Gastroesophageal sphincter (tissue), 4 donors: ENCODE data around the gene ZNF804A. TPM values are rescaled to one million over a fixed set of nuclear protein-coding genes. Genes with fewer than 3 reads are reported as not detected.

Source experiments
- ATAC-seq: fragments of 150-250 bp; one replicate; pipeline ENCODE4 v1.9.1; 2016; ENCODE audit warnings: mild to moderate bottlenecking, moderate library complexity
- H3K27ac ChIP-seq, 4 donors: fragments of 200-600 bp; sonication (generic) in 3 of 4; 1 replicate in 3 of 4; 2 replicates in 1 of 4; pipeline ENCODE4 v1.5.1; 2016 to 2019
- H3K27me3 ChIP-seq: fragments of 200-600 bp; sonication (generic); one replicate; pipeline ENCODE4 v1.5.1; 2019
- H3K36me3 ChIP-seq, 2 donors: fragments of 200-600 bp; sonication (generic); one replicate each; pipeline ENCODE4 v1.5.1; 2019; ENCODE audit warnings: control low read depth in 1 of 2
- H3K4me1 ChIP-seq, 3 donors: fragments of 200-600 bp; sonication (generic); 1 replicate in 2 of 3; 2 replicates in 1 of 3; pipeline ENCODE4 v1.5.1; 2016 to 2019; ENCODE audit warnings: control low read depth in 2 of 3
- H3K4me3 ChIP-seq, 2 donors: fragments of 200-600 bp; sonication (generic); one replicate each; pipeline ENCODE4 v1.5.1; 2019; ENCODE audit warnings: mild to moderate bottlenecking in 1 of 2, moderate library complexity in 1 of 2
- H3K9me3 ChIP-seq, 3 donors: fragments of 200-600 bp; sonication (generic); one replicate each; pipeline ENCODE4 v1.5.1; 2017 to 2019; ENCODE audit warnings: control low read depth in 2 of 3
- EP300 ChIP-seq: sonication (generic); formaldehyde crosslinking; IDR thresholded peaks from one replicate; pipeline ENCODE4 v1.6.1; 2017; ENCODE audit warnings: antibody characterized with exemption, mild to moderate bottlenecking
- POLR2A ChIP-seq, 2 donors: fragments of 450-650 bp; IDR thresholded peaks; one replicate each; pipeline ENCODE4 v1.6.1; 2017; ENCODE audit warnings: antibody characterized with exemption in 2 of 2, mild to moderate bottlenecking in 2 of 2, moderate library complexity in 1 of 2
- POLR2AphosphoS5 ChIP-seq: sonication (generic); formaldehyde crosslinking; IDR thresholded peaks from one replicate; pipeline ENCODE4 v1.6.1; 2017; ENCODE audit warnings: antibody characterized with exemption
- WGBS, 2 donors: methylation state at CpG; one replicate each; pipeline ENCODE4 v1.1.5; 2018; ENCODE audit warnings: low coverage in 1 of 2; 5-methylcytosine and 5-hydroxymethylcytosine counted together
- total RNA-seq, 4 donors: library from RNA; depleted of rRNA; stranded (reverse); fragments of >200 nt; gene quantifications; one replicate each; pipeline ENCODE4 v1.1.0, GENCODE V29; 2016
- TF ChIP-seq, protein P1 (sequence below), 4 experiments: fragments of 200-600 bp in 2 of 4; fragments of 450-650 bp in 2 of 4; sonication (generic) in 1 of 4; IDR thresholded peaks; one replicate each; pipeline ENCODE4 v1.5.1; 2017 to 2019; ENCODE audit warnings: antibody characterized with exemption in 4 of 4, mild to moderate bottlenecking in 2 of 4, moderate library complexity in 2 of 4

ZNF804A gene
- total RNA-seq, 4 donors from 2014 or later, result under 0.01 to 0.08 (median 0.07) TPM; not detected in 1

DNA sequence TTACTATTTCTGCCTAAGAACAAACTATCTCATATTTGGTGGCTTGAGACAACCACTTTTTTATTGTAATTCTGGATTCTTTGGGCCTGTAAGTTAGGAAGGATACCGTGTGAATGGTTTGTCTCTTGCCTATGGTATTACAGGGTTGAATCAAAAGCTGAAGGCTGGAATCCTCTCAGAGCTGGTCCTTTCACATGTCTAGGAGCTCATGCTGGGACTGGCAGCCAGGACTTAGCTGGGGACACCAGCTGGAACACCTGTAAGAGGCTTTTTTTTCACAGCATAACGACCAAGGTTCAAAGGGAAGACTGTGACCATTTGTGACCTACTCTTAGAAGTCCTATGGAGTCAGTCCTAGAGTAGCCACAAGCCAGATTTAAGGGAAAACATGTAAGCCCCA lies 226.3 kb downstream of the ZNF804A start:
- 63 to 67% methylated on average over 1 to 2 of the region's 2 CpGs for WGBS, 2 donors
- TF ChIP-seq EP300 (no peak), POLR2AphosphoS5 (no peak), POLR2A (IDR thresholded peaks at IDR 0.05) (no peak)
- TF ChIP-seq, protein P1, sequence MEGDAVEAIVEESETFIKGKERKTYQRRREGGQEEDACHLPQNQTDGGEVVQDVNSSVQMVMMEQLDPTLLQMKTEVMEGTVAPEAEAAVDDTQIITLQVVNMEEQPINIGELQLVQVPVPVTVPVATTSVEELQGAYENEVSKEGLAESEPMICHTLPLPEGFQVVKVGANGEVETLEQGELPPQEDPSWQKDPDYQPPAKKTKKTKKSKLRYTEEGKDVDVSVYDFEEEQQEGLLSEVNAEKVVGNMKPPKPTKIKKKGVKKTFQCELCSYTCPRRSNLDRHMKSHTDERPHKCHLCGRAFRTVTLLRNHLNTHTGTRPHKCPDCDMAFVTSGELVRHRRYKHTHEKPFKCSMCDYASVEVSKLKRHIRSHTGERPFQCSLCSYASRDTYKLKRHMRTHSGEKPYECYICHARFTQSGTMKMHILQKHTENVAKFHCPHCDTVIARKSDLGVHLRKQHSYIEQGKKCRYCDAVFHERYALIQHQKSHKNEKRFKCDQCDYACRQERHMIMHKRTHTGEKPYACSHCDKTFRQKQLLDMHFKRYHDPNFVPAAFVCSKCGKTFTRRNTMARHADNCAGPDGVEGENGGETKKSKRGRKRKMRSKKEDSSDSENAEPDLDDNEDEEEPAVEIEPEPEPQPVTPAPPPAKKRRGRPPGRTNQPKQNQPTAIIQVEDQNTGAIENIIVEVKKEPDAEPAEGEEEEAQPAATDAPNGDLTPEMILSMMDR (IDR thresholded peaks at IDR 0.05), result no peak
- H3K27ac ChIP-seq, result no peak overlapping the region

DNA sequence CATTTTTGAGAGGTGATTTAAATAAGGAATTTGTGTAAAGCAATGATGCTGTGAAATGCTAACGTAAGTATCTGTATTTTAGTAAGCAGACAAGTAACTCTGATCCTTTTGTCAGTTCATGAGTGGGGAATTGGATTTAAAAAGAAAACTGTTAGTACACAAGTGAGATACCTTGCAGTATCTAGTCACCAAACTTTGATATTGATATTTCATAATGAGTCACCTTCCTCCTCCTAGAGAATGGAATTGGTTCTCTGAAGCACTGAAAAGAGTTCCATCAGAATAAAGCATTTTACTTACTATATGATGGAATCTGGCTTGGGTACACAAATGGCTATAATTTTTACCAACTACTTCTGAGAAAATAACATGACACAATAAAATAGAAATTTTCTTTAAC lies 232.2 kb downstream of the ZNF804A start:
- ATAC-seq, result no peak
- H3K9me3 ChIP-seq, result no peaks in the 10 kb centered on the region
- H3K4me3 ChIP-seq, result no peak overlapping the region
- H3K36me3 ChIP-seq, result no peaks in the 10 kb centered on the region
- no peaks in the 10 kb centered on the region for H3K4me1 ChIP-seq
- H3K27me3 ChIP-seq, result no peaks in the 10 kb centered on the region
- TF ChIP-seq EP300, result no peak
- no peak for TF ChIP-seq POLR2A (IDR thresholded peaks at IDR 0.05)
- TF ChIP-seq, protein P1 (IDR thresholded peaks at IDR 0.05), result no peak
- TF ChIP-seq POLR2AphosphoS5, result no peak
- WGBS, 2 donors, result 91 to 100% methylated on average over 1 of the region's 1 CpG
- H3K27ac ChIP-seq, result no peak overlapping the region

More for the DNA sequence above, 226.3 kb downstream of the ZNF804A start:
- Histone ChIP-seq H3K27me3 (no peaks in the 10 kb centered on the region), H3K9me3 (no peaks in the 10 kb centered on the region), H3K4me3 (no peak overlapping the region), H3K36me3 (no peaks in the 10 kb centered on the region), H3K4me1 (no peaks in the 10 kb centered on the region)
- no peak for ATAC-seq

GRCh38 chr2:184834699-184835397 lies 236.5 kb downstream of the ZNF804A start:
- ATAC-seq, result no peak
- Histone ChIP-seq H3K9me3 (no peaks in the 10 kb centered on the region), H3K36me3 (no peaks in the 10 kb centered on the region), H3K4me1 (no peaks in the 10 kb centered on the region), H3K27ac (no peak overlapping the region), H3K4me3 (no peak overlapping the region), H3K27me3 (no peaks in the 10 kb centered on the region)
- TF ChIP-seq, protein P1 (IDR thresholded peaks at IDR 0.05), result no peak
- TF ChIP-seq EP300 (no peak), POLR2AphosphoS5 (no peak), POLR2A (IDR thresholded peaks at IDR 0.05) (no peak)

- Histone ChIP-seq H3K36me3 (no peaks in the 10 kb centered on the region), H3K27me3 (no peaks in the 10 kb centered on the region), H3K4me3 (no peak overlapping the region), H3K27ac (no peak overlapping the region), H3K9me3 (no peaks in the 10 kb centered on the region), H3K4me1 (no peaks in the 10 kb centered on the region)
- ATAC-seq, result no peak
- TF ChIP-seq EP300, result no peak
- no peak for TF ChIP-seq POLR2AphosphoS5
- TF ChIP-seq, protein P1 (IDR thresholded peaks at IDR 0.05), result no peak
- TF ChIP-seq POLR2A (IDR thresholded peaks at IDR 0.05), result no peak
Measured at GRCh38 chr2:184835398-184835715, 237.0 kb downstream of the ZNF804A start.

DNA sequence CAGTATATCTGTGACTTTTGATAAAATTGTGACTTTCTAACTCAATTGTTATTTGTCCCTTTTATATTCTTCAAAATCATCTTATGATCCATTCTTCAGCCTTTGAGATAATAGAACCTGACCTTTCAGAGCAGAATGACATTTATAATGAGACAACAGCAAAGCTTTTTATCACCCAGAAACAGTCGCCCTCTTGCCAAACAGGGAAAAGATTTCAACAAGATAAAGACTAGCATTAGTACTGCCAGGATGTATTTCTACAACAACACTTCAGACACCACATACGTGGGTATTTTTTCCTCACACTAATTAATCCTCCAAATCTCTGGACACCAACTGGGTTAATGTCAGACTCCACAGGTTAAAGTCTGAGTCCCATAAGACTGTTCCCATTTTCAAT lies 249.0 kb downstream of the ZNF804A start:
- 34 to 45% methylated on average over 2 of the region's 2 CpGs for WGBS, 2 donors
- no peak for TF ChIP-seq EP300
- TF ChIP-seq, protein P1 (IDR thresholded peaks at IDR 0.05), result no peak
- TF ChIP-seq POLR2AphosphoS5, result no peak
- no peak for TF ChIP-seq POLR2A (IDR thresholded peaks at IDR 0.05)
- ATAC-seq, result no peak

More for the DNA sequence above, 249.0 kb downstream of the ZNF804A start:
- H3K36me3 ChIP-seq, result no peaks in the 10 kb centered on the region
- H3K27me3 ChIP-seq, result no peaks in the 10 kb centered on the region
- H3K9me3 ChIP-seq, result no peaks in the 10 kb centered on the region
- no peaks in the 10 kb centered on the region for H3K4me1 ChIP-seq
- no peak overlapping the region for H3K4me3 ChIP-seq
- H3K27ac ChIP-seq, result no peak overlapping the region
